ENCODE data around the gene CBX5. TPM values are rescaled to one million over a fixed set of nuclear protein-coding genes. Genes with fewer than 3 reads are reported as not detected.

Gene CBX5
- total and polyA plus RNA-seq, 10 of the 15 experiments (the other 5 are each of a cell fraction or from before 2014, with no cell fraction given): 46.7 to 138 (median 74.6) TPM

DNA sequence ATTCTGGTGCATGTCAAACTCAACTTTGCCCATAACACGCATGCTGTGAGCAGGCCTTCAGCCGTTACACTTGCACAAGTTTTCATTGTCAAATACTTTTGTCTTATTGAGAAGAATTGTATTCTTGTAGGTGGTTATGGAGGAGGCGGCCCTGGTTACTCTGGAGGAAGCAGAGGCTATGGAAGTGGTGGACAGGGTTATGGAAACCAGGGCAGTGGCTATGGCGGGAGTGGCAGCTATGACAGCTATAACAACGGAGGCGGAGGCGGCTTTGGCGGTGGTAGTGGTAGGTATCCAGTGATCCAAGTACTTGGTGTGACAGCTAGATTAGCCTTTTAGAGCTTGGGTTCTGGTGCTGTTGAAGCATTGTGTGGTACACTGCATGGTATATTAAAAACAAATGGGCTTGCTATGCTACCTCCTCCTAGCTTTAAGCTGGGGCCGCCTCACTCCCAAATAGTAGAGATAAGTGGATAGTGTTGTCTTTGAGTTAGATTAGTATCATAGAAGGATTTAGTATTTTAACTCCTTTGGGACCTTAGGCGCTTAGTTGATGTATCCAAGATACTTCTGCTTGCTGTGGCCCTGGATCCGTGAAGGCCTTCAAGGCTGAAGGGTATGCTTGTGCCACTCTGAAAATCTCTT, 3.1 kb upstream of the CBX5 start:
- RAD21 ChIA-PET (ENCODE audit: unreplicated experiment): interaction anchor here (1.0 to 1.8 kb wide), 3 partner anchors 9 to 42 kb away, joined by 3 to 8 read pairs (median 6); partner anchors contain the start of gene COPZ1
- DNase-seq (ENCODE audit: low read depth, low spot score) (no peak), FAIRE-seq (no peak), ATAC-seq (no peak)
- H3K27ac ChIP-seq (ENCODE audit: control insufficient read depth, insufficient read depth): 0 out of 2 replicates have a peak overlapping the region, but pooled peaks have one; percentile 12
- BruUV-seq (replicated peaks): no TSS peak
- H3K4me3 ChIP-seq: peak overlapping the region; percentile 81
- in situ Hi-C loops (cut with MboI) (no loop called here), intact Hi-C loops (cut with micrococcal nuclease; ENCODE audit: unreplicated experiment) (no loop called here)
- POLR2A ChIA-PET: interaction anchor here (1.1 kb wide), 1 partner anchor 76 kb away, joined by 3 read pairs; no protein-coding TSS in a partner anchor
- WGBS (ENCODE audit: insufficient coverage, insufficient replicate concordance, low lambda C conversion rate, missing lambda C conversion rate): 18% methylated on average over 11 of the region's 11 CpGs
- peaks cover 65% of the 10 kb centered on the region for H3K79me2 ChIP-seq (ENCODE audit: control insufficient read depth, insufficient read depth, low read length)
- H3K4me2 ChIP-seq (ENCODE audit: control insufficient read depth, insufficient read depth): peak overlapping the region; percentile 93
- peak overlapping the region; percentile 100 for H3K9ac ChIP-seq (ENCODE audit: control insufficient read depth, insufficient read depth, low read length)
- H3K27me3 ChIP-seq (replicated peaks in 1 of 2; ENCODE audit: control insufficient read depth in 2 of 2, insufficient read depth in 2 of 2, low read length in 1 of 2): no peaks in the 10 kb centered on the region
- TF ChIP-seq, protein P1, sequence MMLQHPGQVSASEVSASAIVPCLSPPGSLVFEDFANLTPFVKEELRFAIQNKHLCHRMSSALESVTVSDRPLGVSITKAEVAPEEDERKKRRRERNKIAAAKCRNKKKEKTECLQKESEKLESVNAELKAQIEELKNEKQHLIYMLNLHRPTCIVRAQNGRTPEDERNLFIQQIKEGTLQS (IDR thresholded peaks at IDR 0.05; ENCODE audit: borderline replicate concordance, extremely low read depth, low read depth, low read length): no peak
- TF ChIP-seq POLR2AphosphoS5 (IDR thresholded peaks at IDR 0.05; ENCODE audit: low read length) (peak; percentile 42), POLR2A (IDR thresholded peaks at IDR 0.05; ENCODE audit: low read depth, low read length) (peak; percentile 53), ZBED1 (IDR thresholded peaks at IDR 0.05; ENCODE audit: borderline replicate concordance) (peak; percentile 43; the same call in 1 of the 2 replicates), NRF1 (conservative IDR thresholded peaks at IDR 0.05; ENCODE audit: low read depth, low read length) (no peak), SMAD5 (IDR thresholded peaks at IDR 0.05; ENCODE audit: low read depth) (peak; percentile 27; the same call in 1 of the 2 replicates), BACH1 (IDR thresholded peaks at IDR 0.05; ENCODE audit: borderline replicate concordance) (peak; percentile 66)
- TF ChIP-seq, protein P2, sequence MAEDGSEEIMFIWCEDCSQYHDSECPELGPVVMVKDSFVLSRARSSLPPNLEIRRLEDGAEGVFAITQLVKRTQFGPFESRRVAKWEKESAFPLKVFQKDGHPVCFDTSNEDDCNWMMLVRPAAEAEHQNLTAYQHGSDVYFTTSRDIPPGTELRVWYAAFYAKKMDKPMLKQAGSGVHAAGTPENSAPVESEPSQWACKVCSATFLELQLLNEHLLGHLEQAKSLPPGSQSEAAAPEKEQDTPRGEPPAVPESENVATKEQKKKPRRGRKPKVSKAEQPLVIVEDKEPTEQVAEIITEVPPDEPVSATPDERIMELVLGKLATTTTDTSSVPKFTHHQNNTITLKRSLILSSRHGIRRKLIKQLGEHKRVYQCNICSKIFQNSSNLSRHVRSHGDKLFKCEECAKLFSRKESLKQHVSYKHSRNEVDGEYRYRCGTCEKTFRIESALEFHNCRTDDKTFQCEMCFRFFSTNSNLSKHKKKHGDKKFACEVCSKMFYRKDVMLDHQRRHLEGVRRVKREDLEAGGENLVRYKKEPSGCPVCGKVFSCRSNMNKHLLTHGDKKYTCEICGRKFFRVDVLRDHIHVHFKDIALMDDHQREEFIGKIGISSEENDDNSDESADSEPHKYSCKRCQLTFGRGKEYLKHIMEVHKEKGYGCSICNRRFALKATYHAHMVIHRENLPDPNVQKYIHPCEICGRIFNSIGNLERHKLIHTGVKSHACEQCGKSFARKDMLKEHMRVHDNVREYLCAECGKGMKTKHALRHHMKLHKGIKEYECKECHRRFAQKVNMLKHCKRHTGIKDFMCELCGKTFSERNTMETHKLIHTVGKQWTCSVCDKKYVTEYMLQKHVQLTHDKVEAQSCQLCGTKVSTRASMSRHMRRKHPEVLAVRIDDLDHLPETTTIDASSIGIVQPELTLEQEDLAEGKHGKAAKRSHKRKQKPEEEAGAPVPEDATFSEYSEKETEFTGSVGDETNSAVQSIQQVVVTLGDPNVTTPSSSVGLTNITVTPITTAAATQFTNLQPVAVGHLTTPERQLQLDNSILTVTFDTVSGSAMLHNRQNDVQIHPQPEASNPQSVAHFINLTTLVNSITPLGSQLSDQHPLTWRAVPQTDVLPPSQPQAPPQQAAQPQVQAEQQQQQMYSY (CRISPR knock-in tag; IDR thresholded peaks at IDR 0.05): 0 out of 2 replicates have a peak, but pooled peaks have one; percentile 37
- TF ChIP-seq, protein P3, sequence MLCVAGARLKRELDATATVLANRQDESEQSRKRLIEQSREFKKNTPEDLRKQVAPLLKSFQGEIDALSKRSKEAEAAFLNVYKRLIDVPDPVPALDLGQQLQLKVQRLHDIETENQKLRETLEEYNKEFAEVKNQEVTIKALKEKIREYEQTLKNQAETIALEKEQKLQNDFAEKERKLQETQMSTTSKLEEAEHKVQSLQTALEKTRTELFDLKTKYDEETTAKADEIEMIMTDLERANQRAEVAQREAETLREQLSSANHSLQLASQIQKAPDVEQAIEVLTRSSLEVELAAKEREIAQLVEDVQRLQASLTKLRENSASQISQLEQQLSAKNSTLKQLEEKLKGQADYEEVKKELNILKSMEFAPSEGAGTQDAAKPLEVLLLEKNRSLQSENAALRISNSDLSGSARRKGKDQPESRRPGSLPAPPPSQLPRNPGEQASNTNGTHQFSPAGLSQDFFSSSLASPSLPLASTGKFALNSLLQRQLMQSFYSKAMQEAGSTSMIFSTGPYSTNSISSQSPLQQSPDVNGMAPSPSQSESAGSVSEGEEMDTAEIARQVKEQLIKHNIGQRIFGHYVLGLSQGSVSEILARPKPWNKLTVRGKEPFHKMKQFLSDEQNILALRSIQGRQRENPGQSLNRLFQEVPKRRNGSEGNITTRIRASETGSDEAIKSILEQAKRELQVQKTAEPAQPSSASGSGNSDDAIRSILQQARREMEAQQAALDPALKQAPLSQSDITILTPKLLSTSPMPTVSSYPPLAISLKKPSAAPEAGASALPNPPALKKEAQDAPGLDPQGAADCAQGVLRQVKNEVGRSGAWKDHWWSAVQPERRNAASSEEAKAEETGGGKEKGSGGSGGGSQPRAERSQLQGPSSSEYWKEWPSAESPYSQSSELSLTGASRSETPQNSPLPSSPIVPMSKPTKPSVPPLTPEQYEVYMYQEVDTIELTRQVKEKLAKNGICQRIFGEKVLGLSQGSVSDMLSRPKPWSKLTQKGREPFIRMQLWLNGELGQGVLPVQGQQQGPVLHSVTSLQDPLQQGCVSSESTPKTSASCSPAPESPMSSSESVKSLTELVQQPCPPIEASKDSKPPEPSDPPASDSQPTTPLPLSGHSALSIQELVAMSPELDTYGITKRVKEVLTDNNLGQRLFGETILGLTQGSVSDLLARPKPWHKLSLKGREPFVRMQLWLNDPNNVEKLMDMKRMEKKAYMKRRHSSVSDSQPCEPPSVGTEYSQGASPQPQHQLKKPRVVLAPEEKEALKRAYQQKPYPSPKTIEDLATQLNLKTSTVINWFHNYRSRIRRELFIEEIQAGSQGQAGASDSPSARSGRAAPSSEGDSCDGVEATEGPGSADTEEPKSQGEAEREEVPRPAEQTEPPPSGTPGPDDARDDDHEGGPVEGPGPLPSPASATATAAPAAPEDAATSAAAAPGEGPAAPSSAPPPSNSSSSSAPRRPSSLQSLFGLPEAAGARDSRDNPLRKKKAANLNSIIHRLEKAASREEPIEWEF (IDR thresholded peaks at IDR 0.05; ENCODE audit: insufficient replicate concordance, low read depth, low read length): no peak
- H3K4me1 ChIP-seq (ENCODE audit: control insufficient read depth, insufficient read depth, low read length): peaks cover 3% of the 10 kb centered on the region; the same call in 1 of the 2 replicates
- H3K9me3 ChIP-seq (replicated peaks; ENCODE audit: control insufficient read depth, insufficient read depth, low read length): no peaks in the 10 kb centered on the region
- peaks cover 8% of the 10 kb centered on the region for H4K20me1 ChIP-seq (ENCODE audit: control insufficient read depth, insufficient read depth)
- SMC1A ChIA-PET (ENCODE audit: uncharacterized antibody, unreplicated experiment): interaction anchor here (0.8 to 3.2 kb wide), 8 partner anchors 10 to 76 kb away, joined by 3 to 17 read pairs (median 7); no protein-coding TSS in a partner anchor
- H2AFZ ChIP-seq (ENCODE audit: control insufficient read depth, low read depth, low read length): no peak overlapping the region
- CTCF ChIA-PET: interaction anchor here (1.4 to 3.2 kb wide), 6 partner anchors 10 to 67 kb away, joined by 3 to 21 read pairs (median 7); partner anchors contain the start of gene COPZ1
- peaks cover 23 to 50% of the 10 kb centered on the region in 2 experiments for H3K36me3 ChIP-seq (ENCODE audit: control insufficient read depth in 2 of 2, insufficient read depth in 2 of 2, low read length in 1 of 2)

Measured in GM12878 (cell line).